HCT116 (cell line): Measurements from ENCODE around the gene SRGAP1.

Experiments
- EZH2phosphoT487 ChIP-seq: fragments of 200-600 bp; IDR thresholded peaks from 2 replicates; pipeline ENCODE4 v1.6.1; 2018; ENCODE audit warnings: antibody characterized with exemption, borderline replicate concordance
- JUND ChIP-seq: IDR thresholded peaks from 2 replicates; pipeline ENCODE4 v1.6.1; 2012
- POLR2AphosphoS5 ChIP-seq: IDR thresholded peaks from 2 replicates; pipeline ENCODE4 v1.6.1; 2011; ENCODE audit warnings: mild to moderate bottlenecking, low read depth, low read length, moderate library complexity
- RAD21 ChIP-seq: IDR thresholded peaks from 2 replicates; pipeline ENCODE4 v1.6.1; 2012; ENCODE audit warnings: low read depth, mild to moderate bottlenecking
- TF ChIP-seq, protein P1 (sequence below), 3 experiments: fragments of 200-600 bp in 1 of 3; sonication (generic) in 1 of 3; IDR thresholded peaks in 2 of 3; conservative IDR thresholded peaks in 1 of 3; 2 replicates each; pipeline ENCODE4 v1.5.1; 2012 to 2017; ENCODE audit warnings: low read depth in 2 of 3, low read length in 2 of 3, antibody characterized with exemption in 1 of 3, borderline replicate concordance in 1 of 3, control low read depth in 1 of 3, mild to moderate bottlenecking in 1 of 3, mixed read lengths in 1 of 3, mixed run types in 1 of 3, moderate library complexity in 1 of 3; ENCODE audit not compliant: insufficient read depth in 1 of 3

DNA sequence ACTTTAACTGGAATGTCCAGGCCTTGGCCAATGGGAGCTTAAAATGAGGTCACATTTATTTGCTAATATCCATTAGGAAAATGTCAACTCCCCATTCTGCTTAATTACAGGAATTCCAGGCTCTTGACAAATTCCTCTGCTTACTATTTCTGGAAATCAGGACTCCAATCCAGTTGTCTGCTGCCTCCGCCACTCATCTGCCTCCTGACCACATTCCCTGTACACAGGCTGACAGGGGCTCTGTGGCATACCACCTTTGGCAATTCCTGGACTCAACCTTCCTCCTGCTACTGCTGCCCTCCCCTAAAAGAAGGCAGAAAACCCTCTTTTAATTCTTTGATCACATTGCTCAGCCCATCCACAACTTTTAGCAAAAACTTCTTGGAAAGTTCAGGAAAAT, 339.7 kb downstream of the SRGAP1 start:
- TF ChIP-seq RAD21 (no peak), POLR2AphosphoS5 (no peak), EZH2phosphoT487 (no peak), JUND (no peak)
- TF ChIP-seq, protein P1, sequence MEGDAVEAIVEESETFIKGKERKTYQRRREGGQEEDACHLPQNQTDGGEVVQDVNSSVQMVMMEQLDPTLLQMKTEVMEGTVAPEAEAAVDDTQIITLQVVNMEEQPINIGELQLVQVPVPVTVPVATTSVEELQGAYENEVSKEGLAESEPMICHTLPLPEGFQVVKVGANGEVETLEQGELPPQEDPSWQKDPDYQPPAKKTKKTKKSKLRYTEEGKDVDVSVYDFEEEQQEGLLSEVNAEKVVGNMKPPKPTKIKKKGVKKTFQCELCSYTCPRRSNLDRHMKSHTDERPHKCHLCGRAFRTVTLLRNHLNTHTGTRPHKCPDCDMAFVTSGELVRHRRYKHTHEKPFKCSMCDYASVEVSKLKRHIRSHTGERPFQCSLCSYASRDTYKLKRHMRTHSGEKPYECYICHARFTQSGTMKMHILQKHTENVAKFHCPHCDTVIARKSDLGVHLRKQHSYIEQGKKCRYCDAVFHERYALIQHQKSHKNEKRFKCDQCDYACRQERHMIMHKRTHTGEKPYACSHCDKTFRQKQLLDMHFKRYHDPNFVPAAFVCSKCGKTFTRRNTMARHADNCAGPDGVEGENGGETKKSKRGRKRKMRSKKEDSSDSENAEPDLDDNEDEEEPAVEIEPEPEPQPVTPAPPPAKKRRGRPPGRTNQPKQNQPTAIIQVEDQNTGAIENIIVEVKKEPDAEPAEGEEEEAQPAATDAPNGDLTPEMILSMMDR (IDR thresholded peaks at IDR 0.05 in 2 of 3, conservative IDR thresholded peaks at IDR 0.05 in 1 of 3; ENCODE audit: borderline replicate concordance in 1 of 3, insufficient read depth in 1 of 3, low read depth in 2 of 3, low read length in 2 of 3), result no peak
